Measurements from ENCODE around the gene GPR27.

GPR27 gene

DNA sequence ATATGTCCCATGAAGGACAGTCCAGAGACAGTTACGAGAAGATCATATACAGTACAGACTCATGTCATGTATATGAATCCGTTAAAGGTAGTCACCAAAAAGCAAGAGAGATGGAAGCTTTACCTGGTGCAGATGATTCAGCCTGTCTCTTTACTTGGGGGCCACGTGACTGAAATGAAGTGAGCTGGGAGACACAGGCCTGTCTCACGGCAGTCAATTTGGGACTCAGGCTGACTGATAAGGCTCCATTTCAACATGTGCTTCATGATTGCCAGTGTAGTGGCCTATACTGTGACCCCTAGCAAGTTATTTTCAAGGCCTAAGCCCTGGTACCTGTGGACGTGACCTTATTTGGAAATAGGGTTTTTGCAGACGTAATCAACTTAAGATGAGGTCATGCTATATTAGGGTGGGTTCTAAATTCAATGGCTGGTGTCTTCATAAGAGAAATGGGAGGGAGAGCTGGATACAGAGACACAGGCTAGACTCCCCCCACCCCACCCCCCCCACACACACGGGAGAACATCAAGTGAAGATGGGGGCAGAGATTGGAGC is 34.3 kb downstream of the GPR27 start:
- POLR2A ChIA-PET: no interaction called here

GRCh38 chr3:71789922-71790321 is 36.3 kb downstream of the GPR27 start:
- no peak for DNase-seq
- WGBS (ENCODE audit: insufficient coverage): 91% methylated on average over 1 of the region's 1 CpG
- ChIA-PET POLR2A (no interaction called here), CTCF (interaction anchor here (1.0 kb wide), 1 partner anchor 12 kb away, joined by 3 read pairs; no protein-coding TSS in a partner anchor)
- H3K27me3 ChIP-seq (replicated peaks in 2 of 5; ENCODE audit: control insufficient read depth in 4 of 5, insufficient read depth in 5 of 5, low read length in 4 of 5): peaks cover 0 to 23% (median 8%) of the 10 kb centered on the region in 5 experiments
- no peaks in the 10 kb centered on the region for H3K9me3 ChIP-seq (ENCODE audit: control extremely low read depth in 1 of 5, control insufficient read depth in 4 of 5, insufficient read depth in 2 of 5, low read depth in 1 of 5, low read length in 4 of 5)
- no peaks in the 10 kb centered on the region for H3K36me3 ChIP-seq (ENCODE audit: control insufficient read depth in 4 of 4, insufficient read depth in 4 of 4, low read length in 3 of 4)
- H3K27ac ChIP-seq (ENCODE audit: insufficient read depth in 1 of 2, low read depth in 1 of 2, low read length in 2 of 2, poor library complexity in 1 of 2, severe bottlenecking in 2 of 2): no peak overlapping the region
- H3K4me1 ChIP-seq (ENCODE audit: control extremely low read depth in 1 of 4, control insufficient read depth in 4 of 4, insufficient read depth in 4 of 4, low read length in 3 of 4): peaks cover 0 to 12% (median 11%) of the 10 kb centered on the region in 4 experiments
- no peak overlapping the region for H3K4me3 ChIP-seq (ENCODE audit: control insufficient read depth in 1 of 7, extremely low read depth in 1 of 7, insufficient read depth in 4 of 7, low read depth in 2 of 7, low read length in 6 of 7)

More for the DNA sequence above, 34.3 kb downstream of the GPR27 start:
- H3K27ac ChIP-seq (ENCODE audit: insufficient read depth in 1 of 2, low read depth in 1 of 2, low read length in 2 of 2, poor library complexity in 1 of 2, severe bottlenecking in 2 of 2): no peak overlapping the region
- DNase-seq: no peak
- H3K27me3 ChIP-seq (replicated peaks in 2 of 5; ENCODE audit: control insufficient read depth in 4 of 5, insufficient read depth in 5 of 5, low read length in 4 of 5): peaks cover 0 to 39% (median 23%) of the 10 kb centered on the region in 5 experiments
- WGBS (ENCODE audit: insufficient coverage): 100% methylated on average over 2 of the region's 7 CpGs
- no peaks in the 10 kb centered on the region for H3K36me3 ChIP-seq (ENCODE audit: control insufficient read depth in 4 of 4, insufficient read depth in 4 of 4, low read length in 3 of 4)
- peaks cover 3 to 25% (median 20%) of the 10 kb centered on the region in 4 experiments for H3K4me1 ChIP-seq (ENCODE audit: control extremely low read depth in 1 of 4, control insufficient read depth in 4 of 4, insufficient read depth in 4 of 4, low read length in 3 of 4)
- no peaks in the 10 kb centered on the region for H3K9me3 ChIP-seq (ENCODE audit: control extremely low read depth in 1 of 5, control insufficient read depth in 4 of 5, insufficient read depth in 2 of 5, low read depth in 1 of 5, low read length in 4 of 5)
- no peak overlapping the region for H3K4me3 ChIP-seq (ENCODE audit: control insufficient read depth in 1 of 7, extremely low read depth in 1 of 7, insufficient read depth in 4 of 7, low read depth in 2 of 7, low read length in 6 of 7)
- CTCF ChIA-PET: interaction anchor here (1.3 kb wide), 1 partner anchor 28 kb away, joined by 4 read pairs; no protein-coding TSS in a partner anchor

DNA sequence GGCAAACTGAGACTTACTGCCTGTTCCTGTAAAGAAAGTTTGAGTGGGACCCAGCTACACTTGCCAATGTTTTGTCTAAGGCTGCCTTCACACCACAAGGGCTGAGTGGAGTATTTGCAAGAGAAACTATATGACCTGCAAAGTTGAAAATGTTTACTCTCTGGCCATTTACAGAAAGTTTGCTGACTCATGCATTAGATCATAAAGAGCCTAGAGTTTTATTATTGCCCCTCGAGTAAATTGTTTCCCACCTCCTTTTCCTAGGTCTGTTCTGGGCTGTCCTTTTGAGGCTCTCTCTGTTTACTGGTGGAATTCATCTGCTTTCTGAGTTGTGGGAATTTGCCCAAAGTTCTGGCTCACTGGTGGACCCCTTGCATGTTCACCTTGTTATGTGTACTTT is 38.0 kb downstream of the GPR27 start:
- 13% methylated on average over 1 of the region's 1 CpG for WGBS (ENCODE audit: insufficient coverage)
- Histone ChIP-seq H3K4me1 (ENCODE audit: control extremely low read depth in 1 of 4, control insufficient read depth in 4 of 4, insufficient read depth in 4 of 4, low read length in 3 of 4) (peaks cover 0 to 4% (median 2%) of the 10 kb centered on the region in 4 experiments), H3K9me3 (ENCODE audit: control extremely low read depth in 1 of 5, control insufficient read depth in 4 of 5, insufficient read depth in 2 of 5, low read depth in 1 of 5, low read length in 4 of 5) (no peaks in the 10 kb centered on the region), H3K27ac (ENCODE audit: insufficient read depth in 1 of 2, low read depth in 1 of 2, low read length in 2 of 2, poor library complexity in 1 of 2, severe bottlenecking in 2 of 2) (no peak overlapping the region), H3K4me3 (ENCODE audit: control insufficient read depth in 1 of 7, extremely low read depth in 1 of 7, insufficient read depth in 4 of 7, low read depth in 2 of 7, low read length in 6 of 7) (no peak overlapping the region), H3K27me3 (replicated peaks in 2 of 5; ENCODE audit: control insufficient read depth in 4 of 5, insufficient read depth in 5 of 5, low read length in 4 of 5) (peaks cover 0 to 5% (median 1%) of the 10 kb centered on the region in 5 experiments), H3K36me3 (ENCODE audit: control insufficient read depth in 4 of 4, insufficient read depth in 4 of 4, low read length in 3 of 4) (no peaks in the 10 kb centered on the region)
- ChIA-PET CTCF (no interaction called here), POLR2A (no interaction called here)
- peak in 1 of 3 donors; percentile 28 for DNase-seq

DNA sequence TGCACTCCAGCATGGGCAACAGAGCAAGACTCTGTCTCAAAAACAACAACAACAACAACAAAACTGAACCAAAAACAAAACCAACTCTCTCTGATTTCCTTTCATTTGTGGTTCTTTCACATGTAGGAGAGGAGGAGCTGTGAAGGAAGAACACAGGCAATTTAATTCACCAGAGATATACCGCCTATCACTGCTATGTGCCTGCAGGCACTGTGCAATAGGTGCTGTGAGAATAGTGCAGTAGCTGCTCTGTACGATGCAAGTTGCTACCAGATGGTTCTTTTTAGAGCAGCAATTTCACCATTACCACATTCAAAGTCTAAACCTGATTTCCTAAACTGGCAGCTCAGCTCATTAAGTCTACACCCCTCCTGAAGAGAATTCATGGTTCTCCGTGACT is 42.6 kb downstream of the GPR27 start:
- no peak for DNase-seq
- POLR2A ChIA-PET: no interaction called here
- no peaks in the 10 kb centered on the region for H3K36me3 ChIP-seq (ENCODE audit: control insufficient read depth in 4 of 4, insufficient read depth in 4 of 4, low read length in 3 of 4)
- no peaks in the 10 kb centered on the region for H3K27me3 ChIP-seq (replicated peaks in 2 of 5; ENCODE audit: control insufficient read depth in 4 of 5, insufficient read depth in 5 of 5, low read length in 4 of 5)
- 100% methylated on average over 2 of the region's 3 CpGs for WGBS (ENCODE audit: insufficient coverage)
- H3K4me1 ChIP-seq (ENCODE audit: control extremely low read depth in 1 of 4, control insufficient read depth in 4 of 4, insufficient read depth in 4 of 4, low read length in 3 of 4): peaks cover 0 to 4% (median 2%) of the 10 kb centered on the region in 4 experiments
- CTCF ChIA-PET: interaction anchor here (1.0 kb wide), 3 partner anchors 10 to 16 kb away, joined by 3 to 4 read pairs (median 3); no protein-coding TSS in a partner anchor
- no peak overlapping the region for H3K27ac ChIP-seq (ENCODE audit: insufficient read depth in 1 of 2, low read depth in 1 of 2, low read length in 2 of 2, poor library complexity in 1 of 2, severe bottlenecking in 2 of 2)
- no peaks in the 10 kb centered on the region for H3K9me3 ChIP-seq (ENCODE audit: control extremely low read depth in 1 of 5, control insufficient read depth in 4 of 5, insufficient read depth in 2 of 5, low read depth in 1 of 5, low read length in 4 of 5)
- no peak overlapping the region for H3K4me3 ChIP-seq (ENCODE audit: control insufficient read depth in 1 of 7, extremely low read depth in 1 of 7, insufficient read depth in 4 of 7, low read depth in 2 of 7, low read length in 6 of 7)

DNA sequence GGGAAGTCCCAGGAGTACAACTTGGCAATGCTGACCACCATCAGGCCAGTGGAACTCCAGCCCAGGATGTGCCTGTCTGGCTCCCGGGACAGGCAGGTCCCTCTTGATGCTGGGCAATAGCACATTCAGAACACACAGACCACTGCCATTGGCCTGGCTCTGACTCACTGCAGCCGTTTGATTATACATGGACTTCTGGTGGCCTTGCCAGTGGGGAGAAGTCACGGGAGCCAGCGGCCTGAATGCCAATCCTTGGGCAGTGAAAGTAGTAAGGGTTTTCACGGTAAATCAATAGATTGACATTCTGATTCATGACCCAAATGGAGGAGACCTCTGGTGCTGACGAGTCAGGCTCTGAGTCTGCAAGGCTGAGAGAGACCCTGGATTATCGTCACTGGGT is 43.8 kb downstream of the GPR27 start:
- WGBS (ENCODE audit: insufficient coverage): 94% methylated on average over 6 of the region's 7 CpGs

DNA sequence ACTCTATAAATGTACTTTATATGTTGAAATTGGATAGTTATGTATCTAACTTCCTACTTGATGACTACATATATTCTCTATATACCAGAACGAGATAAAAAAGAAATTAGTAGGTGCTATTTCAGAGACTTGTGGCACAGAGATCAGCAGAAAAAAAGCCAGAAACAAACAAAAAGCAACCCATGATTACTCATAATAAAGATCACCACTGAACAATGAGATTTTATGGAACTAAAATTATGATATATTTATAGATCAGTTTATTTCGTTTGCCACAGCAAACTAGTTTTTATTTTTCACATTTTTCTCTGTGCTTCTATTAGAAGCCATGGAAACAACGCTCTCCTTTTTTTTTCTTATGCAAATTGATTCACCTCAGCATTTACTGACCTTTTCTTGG is 46.4 kb downstream of the GPR27 start:
- Histone ChIP-seq H3K27ac (ENCODE audit: insufficient read depth in 1 of 2, low read depth in 1 of 2, low read length in 2 of 2, poor library complexity in 1 of 2, severe bottlenecking in 2 of 2) (no peak overlapping the region), H3K4me1 (ENCODE audit: control extremely low read depth in 1 of 4, control insufficient read depth in 4 of 4, insufficient read depth in 4 of 4, low read length in 3 of 4) (peaks cover 0 to 6% (median 3%) of the 10 kb centered on the region in 4 experiments), H3K4me3 (ENCODE audit: control insufficient read depth in 1 of 7, extremely low read depth in 1 of 7, insufficient read depth in 4 of 7, low read depth in 2 of 7, low read length in 6 of 7) (no peak overlapping the region), H3K36me3 (ENCODE audit: control insufficient read depth in 4 of 4, insufficient read depth in 4 of 4, low read length in 3 of 4) (no peaks in the 10 kb centered on the region), H3K27me3 (replicated peaks in 2 of 5; ENCODE audit: control insufficient read depth in 4 of 5, insufficient read depth in 5 of 5, low read length in 4 of 5) (no peaks in the 10 kb centered on the region), H3K9me3 (ENCODE audit: control extremely low read depth in 1 of 5, control insufficient read depth in 4 of 5, insufficient read depth in 2 of 5, low read depth in 1 of 5, low read length in 4 of 5) (no peaks in the 10 kb centered on the region)
- WGBS (ENCODE audit: insufficient coverage): 100% methylated on average over 1 of the region's 3 CpGs
- ChIA-PET CTCF (no interaction called here), POLR2A (no interaction called here)
- no peak for DNase-seq

More for the DNA sequence above, 43.8 kb downstream of the GPR27 start:
- no peaks in the 10 kb centered on the region for H3K36me3 ChIP-seq (ENCODE audit: control insufficient read depth in 4 of 4, insufficient read depth in 4 of 4, low read length in 3 of 4)
- H3K27ac ChIP-seq (ENCODE audit: insufficient read depth in 1 of 2, low read depth in 1 of 2, low read length in 2 of 2, poor library complexity in 1 of 2, severe bottlenecking in 2 of 2): no peak overlapping the region
- POLR2A ChIA-PET: no interaction called here
- DNase-seq: no peak
- H3K27me3 ChIP-seq (replicated peaks in 2 of 5; ENCODE audit: control insufficient read depth in 4 of 5, insufficient read depth in 5 of 5, low read length in 4 of 5): no peaks in the 10 kb centered on the region
- H3K4me1 ChIP-seq (ENCODE audit: control extremely low read depth in 1 of 4, control insufficient read depth in 4 of 4, insufficient read depth in 4 of 4, low read length in 3 of 4): peaks cover 0 to 4% (median 2%) of the 10 kb centered on the region in 4 experiments
- CTCF ChIA-PET: interaction anchor here (1.0 kb wide), 1 partner anchor 9 kb away, joined by 4 read pairs; no protein-coding TSS in a partner anchor
- H3K9me3 ChIP-seq (ENCODE audit: control extremely low read depth in 1 of 5, control insufficient read depth in 4 of 5, insufficient read depth in 2 of 5, low read depth in 1 of 5, low read length in 4 of 5): no peaks in the 10 kb centered on the region
- H3K4me3 ChIP-seq (ENCODE audit: control insufficient read depth in 1 of 7, extremely low read depth in 1 of 7, insufficient read depth in 4 of 7, low read depth in 2 of 7, low read length in 6 of 7): no peak overlapping the region

DNA sequence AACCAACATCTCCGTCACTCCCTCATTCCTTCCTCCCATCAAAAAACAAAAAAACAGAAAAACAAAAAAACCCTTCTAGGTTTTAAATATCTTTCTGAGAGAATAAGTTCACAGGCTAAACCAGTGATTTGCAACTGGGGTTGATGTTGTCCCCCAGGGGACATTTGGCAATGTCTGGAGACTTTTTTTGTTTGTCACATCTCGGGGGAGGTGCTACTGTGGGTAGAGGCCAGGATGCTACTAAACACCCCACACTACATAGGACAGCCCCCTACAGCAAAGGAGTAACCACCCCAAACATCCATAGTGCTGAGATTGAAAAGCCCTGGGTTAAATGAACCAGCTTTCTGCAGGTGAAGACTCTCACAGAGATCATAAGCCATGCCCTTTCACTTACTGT is 48.3 kb downstream of the GPR27 start:
- ChIA-PET POLR2A (no interaction called here), CTCF (interaction anchor here (1.1 to 1.4 kb wide), 2 partner anchors 13 to 73 kb away, joined by 3 read pairs; no protein-coding TSS in a partner anchor)
- no CpG with 5 or more reads among the region's 2 CpGs for WGBS (ENCODE audit: insufficient coverage)
- no peak overlapping the region for H3K27ac ChIP-seq (ENCODE audit: insufficient read depth in 1 of 2, low read depth in 1 of 2, low read length in 2 of 2, poor library complexity in 1 of 2, severe bottlenecking in 2 of 2)
- no peaks in the 10 kb centered on the region for H3K27me3 ChIP-seq (replicated peaks in 2 of 5; ENCODE audit: control insufficient read depth in 4 of 5, insufficient read depth in 5 of 5, low read length in 4 of 5)
- no peaks in the 10 kb centered on the region for H3K9me3 ChIP-seq (ENCODE audit: control extremely low read depth in 1 of 5, control insufficient read depth in 4 of 5, insufficient read depth in 2 of 5, low read depth in 1 of 5, low read length in 4 of 5)
- H3K4me3 ChIP-seq (ENCODE audit: control insufficient read depth in 1 of 7, extremely low read depth in 1 of 7, insufficient read depth in 4 of 7, low read depth in 2 of 7, low read length in 6 of 7): no peak overlapping the region
- H3K4me1 ChIP-seq (ENCODE audit: control extremely low read depth in 1 of 4, control insufficient read depth in 4 of 4, insufficient read depth in 4 of 4, low read length in 3 of 4): peaks cover 0 to 10% (median 7%) of the 10 kb centered on the region in 4 experiments
- no peak for DNase-seq
- H3K36me3 ChIP-seq (ENCODE audit: control insufficient read depth in 4 of 4, insufficient read depth in 4 of 4, low read length in 3 of 4): no peaks in the 10 kb centered on the region
